ENCODE results near the gene IL17B. TPM values are rescaled to one million over a fixed set of nuclear protein-coding genes. Genes with fewer than 3 reads are reported as not detected.

IL17B gene
- total RNA-seq, 2 experiments from 2014 or later = not detected

- CTCF ChIA-PET = interaction anchor here (1.0 to 4.6 kb wide), 7 partner anchors 13 to 131 kb away, joined by 3 to 30 read pairs (median 3); no protein-coding TSS in a partner anchor
- POLR2A ChIA-PET = interaction anchor here (2.5 kb wide), 1 partner anchor 8 kb away, joined by 6 read pairs; no protein-coding TSS in a partner anchor
Measured at GRCh38 chr5:149366169-149366729, 12.8 kb downstream of the IL17B start.

GRCh38 chr5:149365418-149365817 lies 13.7 kb downstream of the IL17B start:
- CTCF ChIA-PET = interaction anchor here (0.7 to 4.6 kb wide), 4 partner anchors 17 to 130 kb away, joined by 3 to 30 read pairs (median 3); partner anchors contain the start of gene GRPEL2
- POLR2A ChIA-PET = no interaction called here

GRCh38 chr5:149364719-149365118 lies 14.4 kb downstream of the IL17B start:
- POLR2A ChIA-PET = no interaction called here
- CTCF ChIA-PET = no interaction called here

- ChIA-PET POLR2A (interaction anchor here (0.9 kb wide), 1 partner anchor 19 kb away, joined by 3 read pairs; the partner anchor contains the start of gene GRPEL2), CTCF (interaction anchor here (0.5 to 0.6 kb wide), 2 partner anchors 46 to 132 kb away, joined by 3 read pairs; no protein-coding TSS in a partner anchor)
Measured at GRCh38 chr5:149363936-149364335, 15.2 kb downstream of the IL17B start.

GRCh38 chr5:149363358-149363757 lies 15.7 kb downstream of the IL17B start:
- ChIA-PET POLR2A (interaction anchor here (0.9 kb wide), 1 partner anchor 19 kb away, joined by 3 read pairs; the partner anchor contains the start of gene GRPEL2), CTCF (interaction anchor here (0.5 to 0.6 kb wide), 3 partner anchors 47 to 206 kb away, joined by 3 to 4 read pairs (median 3); no protein-coding TSS in a partner anchor)

- ChIA-PET CTCF (interaction anchor here (0.6 kb wide), 1 partner anchor 206 kb away, joined by 4 read pairs; no protein-coding TSS in a partner anchor), POLR2A (no interaction called here)
Measured at GRCh38 chr5:149362541-149362940, 16.6 kb downstream of the IL17B start.

- POLR2A ChIA-PET = interaction anchor here (6.0 kb wide), 1 partner anchor 14 kb away, joined by 71 read pairs; the partner anchor contains the start of gene GRPEL2
- CTCF ChIA-PET = interaction anchor here (1.4 to 2.4 kb wide), 2 partner anchors 12 to 22 kb away, joined by 3 to 8 read pairs; no protein-coding TSS in a partner anchor
Measured at GRCh38 chr5:149360272-149360671, 18.8 kb downstream of the IL17B start.

GRCh38 chr5:149358868-149359495 lies 20.1 kb downstream of the IL17B start:
- POLR2A ChIA-PET = interaction anchor here (1.0 to 6.0 kb wide), 2 partner anchors 8 to 13 kb away, joined by 6 to 71 read pairs; partner anchors contain the start of gene GRPEL2
- CTCF ChIA-PET = interaction anchor here (1.4 to 2.4 kb wide), 4 partner anchors 12 to 42 kb away, joined by 4 to 8 read pairs (median 7); partner anchors contain the start of gene GRPEL2

GRCh38 chr5:149358294-149358651 lies 20.8 kb downstream of the IL17B start:
- ChIA-PET POLR2A (interaction anchor here (1.0 to 6.0 kb wide), 3 partner anchors 9 to 192 kb away, joined by 6 to 71 read pairs (median 6); partner anchors contain the start of gene GRPEL2), CTCF (interaction anchor here (1.0 to 2.5 kb wide), 6 partner anchors 9 to 41 kb away, joined by 3 to 11 read pairs (median 7); partner anchors contain the start of gene GRPEL2)

- ChIA-PET CTCF (interaction anchor here (0.8 to 2.5 kb wide), 7 partner anchors 8 to 193 kb away, joined by 3 to 11 read pairs (median 6); partner anchors contain the start of genes CSNK1A1 and GRPEL2), POLR2A (interaction anchor here (0.7 to 6.0 kb wide), 4 partner anchors 9 to 193 kb away, joined by 3 to 71 read pairs (median 6); partner anchors contain the start of gene GRPEL2)
Measured at GRCh38 chr5:149357370-149358293, 21.5 kb downstream of the IL17B start, which contains the start of gene PCYOX1L. Gene PCYOX1L, plus strand, starts transcription at chr5:149358046. Its CDS starts 23 bp downstream, at chr5:149358069.

- ChIA-PET POLR2A (interaction anchor here (6.0 kb wide), 1 partner anchor 11 kb away, joined by 71 read pairs; the partner anchor contains the start of gene GRPEL2), CTCF (interaction anchor here (2.5 to 3.5 kb wide), 2 partner anchors 11 to 26 kb away, joined by 8 to 17 read pairs; partner anchors contain the start of gene GRPEL2)
Measured at GRCh38 chr5:149356391-149356790, 22.7 kb downstream of the IL17B start.

GRCh38 chr5:149355688-149356087 lies 23.4 kb downstream of the IL17B start:
- CTCF ChIA-PET = interaction anchor here (1.5 to 3.5 kb wide), 2 partner anchors 10 to 16 kb away, joined by 3 to 17 read pairs; partner anchors contain the start of gene GRPEL2
- POLR2A ChIA-PET = interaction anchor here (6.0 kb wide), 1 partner anchor 10 kb away, joined by 71 read pairs; the partner anchor contains the start of gene GRPEL2

GRCh38 chr5:149353911-149354310 lies 25.2 kb downstream of the IL17B start:
- ChIA-PET POLR2A (interaction anchor here (0.7 kb wide), 1 partner anchor 9 kb away, joined by 3 read pairs; the partner anchor contains the start of gene GRPEL2), CTCF (interaction anchor here (1.2 to 3.5 kb wide), 3 partner anchors 9 to 18 kb away, joined by 3 to 17 read pairs (median 3); partner anchors contain the start of gene GRPEL2)

- CTCF ChIA-PET = no interaction called here
- POLR2A ChIA-PET = no interaction called here
Measured at GRCh38 chr5:149352169-149352568, 26.9 kb downstream of the IL17B start.

GRCh38 chr5:149349382-149349781 lies 29.7 kb downstream of the IL17B start:
- ChIA-PET POLR2A (no interaction called here), CTCF (interaction anchor here (0.9 to 1.2 kb wide), 2 partner anchors 8 to 22 kb away, joined by 3 read pairs; partner anchors contain the start of gene PCYOX1L)

GRCh38 chr5:149348518-149348917 lies 30.6 kb downstream of the IL17B start:
- ChIA-PET CTCF (no interaction called here), POLR2A (no interaction called here)

GRCh38 chr5:149345892-149346222 lies 33.2 kb downstream of the IL17B start:
- POLR2A ChIA-PET = interaction anchor here (0.7 to 4.9 kb wide), 3 partner anchors 12 to 379 kb away, joined by 6 to 71 read pairs (median 9); partner anchors contain the start of genes CSNK1A1 and PCYOX1L
- CTCF ChIA-PET = interaction anchor here (0.6 to 2.6 kb wide), 3 partner anchors 9 to 180 kb away, joined by 4 to 17 read pairs (median 8); no protein-coding TSS in a partner anchor

All from activated CD8-positive, alpha-beta memory T cell treated with anti-CD3 and anti-CD28 coated beads for 36 hours (primary cell).